GM10266 (cell line): ENCODE measurements around the gene NME9.

Source experiments
- DNase-seq: peaks from one replicate; pipeline ENCODE4 v3.0.0; 2012; ENCODE audit errors: extremely low spot score
- TF ChIP-seq, protein P1 (sequence below): IDR thresholded peaks from 2 replicates; pipeline ENCODE4 v1.5.1; 2012; ENCODE audit warnings: mild to moderate bottlenecking, low read depth; ENCODE audit not compliant: control insufficient read depth, insufficient read depth; ENCODE audit errors: missing control alignments

NME9 gene

DNA sequence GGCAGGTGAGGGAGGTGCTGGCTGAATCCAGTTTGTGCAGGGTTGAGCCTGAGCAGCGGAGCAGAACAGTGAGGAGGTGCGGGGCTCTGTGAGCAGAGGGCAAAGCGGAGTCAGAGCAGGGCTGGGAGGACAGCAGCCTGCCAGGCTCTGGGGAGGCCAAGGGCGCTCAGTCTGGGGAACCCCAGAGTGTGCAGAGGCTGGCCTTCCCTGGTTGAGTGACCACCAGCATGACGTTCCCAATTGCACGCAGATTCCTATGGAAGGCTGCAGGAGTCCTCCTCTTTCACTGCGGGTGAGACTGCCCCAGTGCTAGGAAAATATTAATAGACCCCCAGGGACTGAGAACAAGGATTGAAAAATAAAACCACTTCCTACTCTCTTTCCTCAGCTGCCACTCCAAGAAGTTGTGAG lies 31.9 kb upstream of the NME9 start:
- TF ChIP-seq, protein P1, sequence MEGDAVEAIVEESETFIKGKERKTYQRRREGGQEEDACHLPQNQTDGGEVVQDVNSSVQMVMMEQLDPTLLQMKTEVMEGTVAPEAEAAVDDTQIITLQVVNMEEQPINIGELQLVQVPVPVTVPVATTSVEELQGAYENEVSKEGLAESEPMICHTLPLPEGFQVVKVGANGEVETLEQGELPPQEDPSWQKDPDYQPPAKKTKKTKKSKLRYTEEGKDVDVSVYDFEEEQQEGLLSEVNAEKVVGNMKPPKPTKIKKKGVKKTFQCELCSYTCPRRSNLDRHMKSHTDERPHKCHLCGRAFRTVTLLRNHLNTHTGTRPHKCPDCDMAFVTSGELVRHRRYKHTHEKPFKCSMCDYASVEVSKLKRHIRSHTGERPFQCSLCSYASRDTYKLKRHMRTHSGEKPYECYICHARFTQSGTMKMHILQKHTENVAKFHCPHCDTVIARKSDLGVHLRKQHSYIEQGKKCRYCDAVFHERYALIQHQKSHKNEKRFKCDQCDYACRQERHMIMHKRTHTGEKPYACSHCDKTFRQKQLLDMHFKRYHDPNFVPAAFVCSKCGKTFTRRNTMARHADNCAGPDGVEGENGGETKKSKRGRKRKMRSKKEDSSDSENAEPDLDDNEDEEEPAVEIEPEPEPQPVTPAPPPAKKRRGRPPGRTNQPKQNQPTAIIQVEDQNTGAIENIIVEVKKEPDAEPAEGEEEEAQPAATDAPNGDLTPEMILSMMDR = no peak

DNA sequence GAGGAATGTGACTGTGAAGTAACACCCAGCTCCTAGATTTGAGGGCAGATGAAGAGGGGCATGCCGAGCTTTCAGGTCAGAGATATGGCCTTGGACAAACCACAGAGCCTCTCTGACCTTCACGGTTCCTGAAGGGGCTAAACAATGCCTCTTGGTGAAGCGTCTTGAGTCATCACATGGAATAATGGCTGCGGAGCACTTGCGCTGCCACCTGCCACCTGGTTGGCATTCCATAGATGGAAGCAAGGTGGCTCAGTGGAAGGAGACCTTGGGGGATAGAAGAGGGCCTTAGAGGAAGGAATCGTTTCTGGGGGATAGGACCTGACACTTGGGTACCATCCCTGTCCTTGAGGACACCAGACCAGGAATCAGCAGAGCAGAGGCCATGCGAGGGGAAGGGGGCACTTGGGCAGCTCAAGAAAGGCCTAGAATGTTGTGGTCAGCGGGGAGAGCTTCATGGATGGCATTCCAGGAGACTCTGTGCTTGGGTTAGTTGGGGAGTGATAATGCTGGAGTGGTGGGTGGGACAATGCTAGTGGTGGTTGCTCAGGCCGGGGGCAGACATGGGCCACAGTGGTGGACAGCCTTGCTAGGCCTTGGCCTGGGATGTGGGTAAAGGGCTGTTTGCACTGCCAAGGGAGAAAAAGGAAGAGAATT lies 31.3 kb upstream of the NME9 start:
- TF ChIP-seq, protein P1 = no peak
- no peak for DNase-seq

More for the DNA sequence above, 31.9 kb upstream of the NME9 start:
- no peak for DNase-seq

DNA sequence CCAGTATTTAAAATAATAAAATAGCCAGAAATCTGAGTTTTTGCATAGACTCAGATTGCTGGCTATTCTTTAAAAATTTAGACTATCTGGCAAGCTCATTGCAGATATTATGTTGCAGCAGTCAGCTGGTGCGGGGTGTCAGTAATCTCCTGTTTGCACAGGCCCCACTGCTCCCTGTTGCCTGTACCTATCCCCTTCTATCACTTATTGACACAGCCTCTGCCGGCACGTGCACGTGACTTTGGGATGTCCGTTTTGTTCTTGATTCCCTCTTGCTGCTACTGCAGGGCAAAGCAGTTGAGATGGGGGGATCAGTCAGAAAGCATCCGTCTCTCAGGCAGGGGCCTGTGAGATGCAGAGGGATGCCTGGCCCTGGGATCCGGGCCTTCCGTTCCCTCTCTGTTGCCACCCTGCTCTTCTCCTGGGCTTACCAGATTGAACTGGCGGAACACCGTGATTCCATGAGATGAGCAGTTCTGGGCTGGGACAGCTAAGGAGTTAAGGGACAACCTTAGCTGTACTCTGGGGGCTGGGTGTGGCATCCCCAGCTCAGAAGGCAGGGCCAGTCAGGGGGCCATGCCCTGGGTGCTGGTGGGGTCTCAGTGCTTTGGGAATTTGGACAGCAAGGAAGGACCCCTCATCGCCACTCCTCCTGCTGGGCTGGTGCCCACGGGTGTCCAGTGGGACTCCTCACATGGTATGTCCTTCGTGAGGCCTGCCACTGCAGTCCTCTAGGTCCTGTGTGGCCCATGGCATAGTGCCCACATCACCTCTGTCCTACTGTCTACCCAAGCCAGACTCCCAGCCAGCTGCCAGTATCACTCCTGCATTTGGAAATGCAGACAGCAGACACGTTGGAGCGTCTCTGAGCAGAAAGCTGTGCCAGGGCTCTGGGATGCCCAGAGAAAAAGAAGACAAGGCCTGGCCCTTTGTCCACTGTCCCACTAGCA lies 30.5 kb upstream of the NME9 start:
- TF ChIP-seq, protein P1 = no peak
- DNase-seq = no peak

DNA sequence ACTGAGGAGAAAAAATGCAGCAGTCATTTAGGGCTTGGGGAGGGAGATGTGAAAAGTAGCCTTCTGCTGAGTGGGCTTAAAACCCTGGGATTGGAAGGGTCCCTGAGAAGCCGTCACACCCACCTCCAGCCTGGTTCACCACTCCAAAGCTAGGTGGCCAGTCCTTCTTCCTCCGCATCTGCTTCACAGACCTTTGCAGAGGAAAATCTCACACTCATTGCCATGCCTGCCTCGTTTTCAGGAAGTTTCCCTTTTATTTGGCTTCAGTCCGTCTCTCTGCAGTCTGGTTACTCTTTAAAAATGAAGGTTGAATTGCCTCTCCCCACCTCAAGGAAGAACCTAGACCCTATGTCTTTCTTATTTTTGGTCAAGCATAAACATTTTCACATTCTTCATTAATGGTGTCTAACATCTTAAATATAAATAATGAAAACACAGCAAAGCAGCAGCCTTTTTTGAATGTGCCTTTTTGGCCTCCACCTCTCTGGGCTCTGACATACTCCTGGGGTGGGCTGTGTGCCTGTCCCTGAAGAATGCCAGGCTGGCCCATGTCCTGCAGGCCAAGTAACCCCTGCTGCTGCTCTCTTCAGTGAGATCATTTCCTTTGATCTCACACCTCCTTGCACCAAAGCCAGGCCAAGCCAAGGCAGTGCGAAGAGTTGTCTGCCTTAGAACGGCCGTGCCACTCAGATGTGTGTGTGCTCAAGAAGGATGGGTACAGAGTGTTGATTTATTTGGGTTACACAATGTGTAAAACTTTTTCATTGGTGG lies 29.7 kb upstream of the NME9 start:
- DNase-seq = no peak
- TF ChIP-seq, protein P1 = no peak

DNA sequence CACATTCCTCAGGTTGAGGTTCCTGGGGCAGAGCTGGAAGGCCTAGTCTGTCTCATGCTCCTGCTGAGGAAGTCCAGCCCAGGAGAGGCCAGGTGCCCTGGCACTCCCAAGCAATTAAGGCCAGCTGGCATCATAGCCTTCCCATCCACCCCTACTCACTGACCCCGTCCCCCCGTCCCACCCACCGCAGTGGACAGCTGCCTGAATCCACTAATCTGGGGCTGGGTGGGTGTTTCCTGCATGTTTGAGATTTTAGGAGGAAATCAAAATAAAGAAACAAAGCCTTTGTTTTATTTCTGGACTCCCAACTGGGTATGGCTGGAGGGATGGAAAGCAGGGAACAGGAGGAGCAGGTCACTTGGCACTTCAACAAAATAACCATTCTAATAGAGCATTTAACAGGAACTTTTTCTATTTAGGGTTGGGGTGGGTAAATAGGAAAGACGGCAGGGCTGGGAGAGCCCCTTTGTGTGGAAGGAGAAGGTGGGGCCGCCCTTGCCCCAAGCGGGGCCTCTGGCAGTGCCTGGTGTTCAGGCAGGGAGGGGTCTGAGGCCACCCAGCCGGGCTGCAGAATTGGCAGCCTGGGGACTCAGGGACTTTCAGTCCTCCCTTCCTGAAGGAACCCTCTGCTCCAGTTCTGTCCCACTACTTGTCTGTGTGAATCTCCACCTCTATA lies 27.2 kb upstream of the NME9 start:
- DNase-seq = no peak
- TF ChIP-seq, protein P1 = no peak

DNA sequence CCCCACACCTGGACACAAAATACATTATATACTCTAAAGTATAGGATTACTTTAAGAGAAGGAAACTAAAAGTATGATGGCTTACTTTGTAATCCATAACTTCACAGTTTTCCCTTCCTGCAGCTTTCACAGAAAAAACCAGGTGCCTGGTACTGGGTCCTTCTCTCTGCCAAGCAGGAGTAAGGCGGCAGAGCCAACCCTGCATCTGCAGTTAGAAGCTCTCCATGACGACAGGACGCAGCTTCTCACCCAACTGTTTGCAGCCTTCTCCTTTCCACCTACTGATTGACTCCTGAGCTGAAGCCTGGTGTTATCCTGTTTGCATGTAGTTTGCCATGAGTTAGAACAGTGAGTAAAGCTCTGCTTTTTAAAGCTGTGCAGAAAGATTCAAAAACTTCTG lies 25.4 kb upstream of the NME9 start:
- TF ChIP-seq, protein P1 = no peak
- DNase-seq = no peak
